Ishikawa (cell line): ENCODE data around the gene TXNDC11.

Experiments
- CEBPB ChIP-seq: IDR thresholded peaks from 2 replicates; pipeline ENCODE4 v1.6.1; 2012
- CREB1 ChIP-seq: IDR thresholded peaks from 2 replicates; pipeline ENCODE4 v1.6.1; 2012; ENCODE audit warnings: low read depth
- EGR1 ChIP-seq: IDR thresholded peaks from 2 replicates; pipeline ENCODE4 v1.6.1; 2012
- EP300 ChIP-seq: IDR thresholded peaks from 2 replicates; pipeline ENCODE4 v1.6.1; 2012; ENCODE audit warnings: borderline replicate concordance
- FOXM1 ChIP-seq: IDR thresholded peaks from 2 replicates; pipeline ENCODE4 v1.6.1; 2012; ENCODE audit warnings: low read depth, borderline replicate concordance
- MAX ChIP-seq: IDR thresholded peaks from 2 replicates; pipeline ENCODE4 v1.6.1; 2012
- NFIC ChIP-seq: IDR thresholded peaks from 2 replicates; pipeline ENCODE4 v1.6.1; 2012
- RAD21 ChIP-seq: IDR thresholded peaks from 2 replicates; pipeline ENCODE4 v1.6.1; 2012; ENCODE audit warnings: low read depth
- REST ChIP-seq: IDR thresholded peaks from 2 replicates; pipeline ENCODE4 v1.6.1; 2012; ENCODE audit warnings: low read depth, mild to moderate bottlenecking
- TAF1 ChIP-seq: IDR thresholded peaks from 2 replicates; pipeline ENCODE4 v1.6.1; 2012; ENCODE audit warnings: low read depth, mild to moderate bottlenecking
- TCF12 ChIP-seq: IDR thresholded peaks from 2 replicates; pipeline ENCODE4 v1.6.1; 2012; ENCODE audit warnings: low read depth
- TEAD4 ChIP-seq: IDR thresholded peaks from 2 replicates; pipeline ENCODE4 v1.6.1; 2012
- USF1 ChIP-seq: IDR thresholded peaks from 2 replicates; pipeline ENCODE4 v1.6.1; 2012
- YY1 ChIP-seq: IDR thresholded peaks from 2 replicates; pipeline ENCODE4 v1.6.1; 2012; ENCODE audit warnings: low read depth
- ZBTB7A ChIP-seq: IDR thresholded peaks from 2 replicates; pipeline ENCODE4 v1.6.1; 2012; ENCODE audit warnings: low read depth

The TXNDC11 gene

GRCh38 chr16:11736903-11737302, 5.8 kb downstream of the TXNDC11 start:
- TF ChIP-seq USF1 (no peak), RAD21 (no peak), TAF1 (no peak), TCF12 (no peak), FOXM1 (no peak), CEBPB (no peak), MAX (no peak), EGR1 (no peak), ZBTB7A (no peak), CREB1 (no peak), EP300 (no peak), YY1 (no peak), NFIC (no peak), REST (no peak)

GRCh38 chr16:11735787-11736186, 6.9 kb downstream of the TXNDC11 start:
- TF ChIP-seq EGR1 = no peak

- TF ChIP-seq REST (no peak), NFIC (no peak), EGR1 (no peak), RAD21 (no peak), USF1 (no peak), CEBPB (no peak), ZBTB7A (no peak), EP300 (no peak), TEAD4 (no peak)
Measured at GRCh38 chr16:11734653-11735043, 8.0 kb downstream of the TXNDC11 start.

- no peak for TF ChIP-seq TEAD4
- no peak for TF ChIP-seq USF1
- no peak for TF ChIP-seq TCF12
- no peak for TF ChIP-seq TAF1
- TF ChIP-seq CEBPB = no peak
- TF ChIP-seq YY1 = no peak
- no peak for TF ChIP-seq MAX
- TF ChIP-seq CREB1 = no peak
Measured at GRCh38 chr16:11734025-11734652, 8.5 kb downstream of the TXNDC11 start.

GRCh38 chr16:11731222-11731621, 11.4 kb downstream of the TXNDC11 start:
- TF ChIP-seq ZBTB7A = no peak
- TF ChIP-seq RAD21 = no peak
- no peak for TF ChIP-seq TAF1
- TF ChIP-seq EGR1 = no peak
- TF ChIP-seq TEAD4 = no peak
- no peak for TF ChIP-seq USF1
- TF ChIP-seq CREB1 = no peak
- TF ChIP-seq FOXM1 = no peak
- TF ChIP-seq CEBPB = no peak
- no peak for TF ChIP-seq YY1
- no peak for TF ChIP-seq NFIC
- no peak for TF ChIP-seq MAX
- TF ChIP-seq REST = no peak
- TF ChIP-seq EP300 = no peak
- no peak for TF ChIP-seq TCF12
